ENCODE results near the gene ZNF778. TPM values are rescaled to one million over a fixed set of nuclear protein-coding genes. Genes with fewer than 3 reads are reported as not detected.

ZNF778 gene
- polyA plus RNA-seq, 2 donors: 1.4 to 2.9 TPM

DNA sequence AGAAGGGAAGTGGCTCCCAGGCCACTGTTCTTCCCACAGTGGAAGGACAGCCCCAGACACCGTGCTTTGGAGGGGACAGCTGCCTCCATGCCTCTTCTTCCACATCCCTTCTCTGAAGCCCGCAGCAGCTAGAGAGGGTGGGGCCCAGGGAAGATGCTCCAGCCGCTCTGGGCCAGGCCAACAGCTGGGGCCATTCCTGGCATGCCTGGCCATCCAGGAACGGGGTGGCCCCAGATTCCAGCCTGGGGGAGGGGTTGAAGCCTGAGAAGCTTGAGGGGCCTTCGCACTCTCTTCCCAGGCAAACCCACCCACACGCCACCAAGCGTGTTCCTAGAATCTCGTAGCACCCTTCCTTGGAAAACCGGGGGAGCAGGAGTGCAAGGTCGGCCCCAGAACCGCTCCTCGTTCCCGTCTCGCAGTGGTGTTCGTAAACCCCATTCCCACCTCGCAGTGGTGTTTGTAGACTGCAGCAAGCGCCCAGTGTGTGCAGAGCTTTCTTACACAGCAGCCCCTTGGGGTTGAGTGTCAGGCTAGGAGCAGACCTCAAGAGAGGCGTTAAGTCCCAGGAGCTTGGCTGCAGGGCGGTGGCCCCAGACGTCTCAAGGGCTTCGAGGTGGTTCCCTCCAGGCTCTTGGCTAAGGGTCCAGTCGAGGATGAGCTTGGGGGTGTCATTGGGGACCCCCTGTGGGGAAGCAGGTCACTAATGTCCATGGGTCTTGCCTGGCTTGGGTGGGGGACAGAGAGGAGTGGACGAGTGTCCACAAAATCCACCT, 43.3 kb upstream of the ZNF778 start:
- Histone ChIP-seq H3K9me3 (ENCODE audit: control insufficient read depth in 2 of 2, insufficient read depth in 1 of 2, low read depth in 1 of 2, low read length in 1 of 2) (no peaks in the 10 kb centered on the region), H3K4me1 (ENCODE audit: control insufficient read depth in 2 of 2, insufficient read depth in 2 of 2, low read length in 1 of 2) (peaks cover 5 to 9% of the 10 kb centered on the region in 2 donors), H3K27ac (ENCODE audit: low read depth in 2 of 2, low read length in 1 of 2) (no peak overlapping the region), H3K27me3 (ENCODE audit: control insufficient read depth in 1 of 2, insufficient read depth in 2 of 2, low read length in 2 of 2) (no peaks in the 10 kb centered on the region), H3K4me3 (ENCODE audit: low read depth in 1 of 2, low read length in 2 of 2) (no peak overlapping the region), H3K36me3 (ENCODE audit: control insufficient read depth in 2 of 2, insufficient read depth in 2 of 2, low read length in 1 of 2) (no peaks in the 10 kb centered on the region)
- WGBS, 2 donors: 68 to 75% methylated on average over 23 of the region's 23 CpGs

DNA sequence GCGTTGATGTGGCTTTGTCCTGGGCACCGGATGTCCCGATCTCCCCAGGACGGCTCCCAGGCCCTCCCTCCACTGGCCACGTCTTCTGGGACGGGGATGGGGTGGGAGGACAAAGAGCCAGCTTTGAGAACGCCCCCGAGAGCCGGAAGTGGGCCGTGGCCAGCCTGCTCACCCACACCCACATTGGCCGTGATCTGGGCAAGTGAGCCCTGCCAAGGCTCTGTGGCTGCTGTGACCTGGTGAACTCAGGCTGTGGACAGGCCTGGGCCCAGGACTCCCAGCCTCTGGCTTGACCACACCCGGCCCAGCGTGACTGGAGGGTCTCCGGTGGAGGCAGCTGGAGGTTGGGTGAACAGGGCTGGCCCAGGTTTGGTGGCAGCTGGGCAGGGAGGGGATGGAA, 42.6 kb upstream of the ZNF778 start:
- no peaks in the 10 kb centered on the region for H3K36me3 ChIP-seq (ENCODE audit: control insufficient read depth in 2 of 2, insufficient read depth in 2 of 2, low read length in 1 of 2)
- H3K4me3 ChIP-seq (ENCODE audit: low read depth in 1 of 2, low read length in 2 of 2): no peak overlapping the region
- 69 to 72% methylated on average over 14 of the region's 14 CpGs for WGBS, 2 donors
- H3K4me1 ChIP-seq (ENCODE audit: control insufficient read depth in 2 of 2, insufficient read depth in 2 of 2, low read length in 1 of 2): peaks cover 5 to 9% of the 10 kb centered on the region in 2 donors
- H3K27me3 ChIP-seq (ENCODE audit: control insufficient read depth in 1 of 2, insufficient read depth in 2 of 2, low read length in 2 of 2): no peaks in the 10 kb centered on the region
- no peaks in the 10 kb centered on the region for H3K9me3 ChIP-seq (ENCODE audit: control insufficient read depth in 2 of 2, insufficient read depth in 1 of 2, low read depth in 1 of 2, low read length in 1 of 2)
- H3K27ac ChIP-seq (ENCODE audit: low read depth in 2 of 2, low read length in 1 of 2): no peak overlapping the region

DNA sequence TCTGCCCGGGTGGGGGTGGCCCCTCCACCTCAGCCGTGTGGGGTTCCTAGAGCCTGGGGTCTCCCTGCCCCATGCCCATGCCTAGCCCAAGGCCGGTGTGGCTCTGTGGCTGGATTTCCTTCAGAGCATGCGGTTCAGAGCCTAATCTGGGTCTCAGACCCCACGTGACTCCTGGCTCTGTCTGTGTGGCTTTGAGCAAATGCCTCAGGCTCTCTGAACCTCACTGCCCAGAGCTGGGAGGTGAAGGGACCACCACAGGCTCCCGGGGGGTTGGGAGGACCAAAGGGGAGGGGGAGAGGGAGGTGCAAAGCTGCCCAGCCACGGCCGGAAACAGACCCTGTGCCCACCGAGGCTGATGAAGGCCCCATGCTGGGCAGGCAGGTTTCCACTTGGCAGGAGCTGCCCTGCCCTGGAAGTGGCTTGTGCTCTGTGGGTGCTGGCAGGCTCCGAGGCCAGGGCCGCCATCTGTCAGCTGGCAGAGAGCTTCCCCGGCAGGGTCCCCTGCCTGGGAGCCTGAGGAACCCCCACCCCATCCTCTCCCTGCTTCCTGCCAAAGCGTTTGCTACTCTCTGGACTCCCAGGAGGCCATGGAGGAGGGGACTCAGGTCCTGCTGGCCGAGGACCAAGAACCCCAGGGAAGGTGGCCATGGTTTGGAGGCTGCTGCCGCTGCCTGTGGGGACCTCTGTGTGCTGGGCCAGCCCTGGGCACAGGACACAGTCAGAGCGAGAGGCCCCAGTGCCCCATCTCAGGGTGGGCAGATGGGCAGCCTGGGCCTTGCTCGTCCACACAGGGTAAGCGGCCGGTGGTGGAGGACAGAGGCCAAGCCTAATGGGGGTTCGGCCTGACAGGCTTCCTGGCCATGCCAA, 42.0 kb upstream of the ZNF778 start:
- no peaks in the 10 kb centered on the region for H3K9me3 ChIP-seq (ENCODE audit: control insufficient read depth in 2 of 2, insufficient read depth in 1 of 2, low read depth in 1 of 2, low read length in 1 of 2)
- WGBS, 2 donors: 48 to 52% methylated on average over 20 of the region's 20 CpGs
- no peaks in the 10 kb centered on the region for H3K36me3 ChIP-seq (ENCODE audit: control insufficient read depth in 2 of 2, insufficient read depth in 2 of 2, low read length in 1 of 2)
- peaks cover 5 to 8% of the 10 kb centered on the region in 2 donors for H3K4me1 ChIP-seq (ENCODE audit: control insufficient read depth in 2 of 2, insufficient read depth in 2 of 2, low read length in 1 of 2)
- no peaks in the 10 kb centered on the region for H3K27me3 ChIP-seq (ENCODE audit: control insufficient read depth in 1 of 2, insufficient read depth in 2 of 2, low read length in 2 of 2)
- H3K27ac ChIP-seq (ENCODE audit: low read depth in 2 of 2, low read length in 1 of 2): no peak overlapping the region
- H3K4me3 ChIP-seq (ENCODE audit: low read depth in 1 of 2, low read length in 2 of 2): no peak overlapping the region

DNA sequence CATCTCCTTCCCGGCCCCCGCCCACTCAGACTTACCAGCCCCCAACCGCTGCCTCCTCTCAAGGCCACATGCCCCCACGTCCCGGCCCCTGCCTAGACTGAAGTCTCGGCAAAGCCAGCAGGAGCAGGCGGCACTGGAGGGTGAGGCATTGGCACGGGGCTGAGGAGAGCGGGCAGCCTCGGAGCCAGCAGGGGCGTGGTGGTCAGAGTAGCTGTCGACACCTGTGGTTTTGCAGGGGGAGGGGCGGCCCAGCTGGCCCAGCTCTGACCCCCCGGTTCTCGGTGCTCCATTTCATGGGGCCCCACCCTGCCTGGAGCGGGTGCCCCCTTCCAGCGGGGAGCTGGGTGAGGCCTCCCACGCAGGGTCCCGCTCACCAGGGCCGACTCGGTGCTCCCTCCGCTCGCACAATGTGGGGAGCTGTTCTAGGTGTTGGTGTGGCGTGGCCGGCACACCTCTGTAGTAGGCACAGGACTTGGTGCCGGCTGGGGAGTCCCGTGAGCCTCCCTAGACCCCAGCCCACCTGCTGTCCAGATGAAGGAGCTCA, 41.3 kb upstream of the ZNF778 start:
- Histone ChIP-seq H3K36me3 (ENCODE audit: control insufficient read depth in 2 of 2, insufficient read depth in 2 of 2, low read length in 1 of 2) (no peaks in the 10 kb centered on the region), H3K4me3 (ENCODE audit: low read depth in 1 of 2, low read length in 2 of 2) (no peak overlapping the region), H3K27me3 (ENCODE audit: control insufficient read depth in 1 of 2, insufficient read depth in 2 of 2, low read length in 2 of 2) (no peaks in the 10 kb centered on the region), H3K4me1 (ENCODE audit: control insufficient read depth in 2 of 2, insufficient read depth in 2 of 2, low read length in 1 of 2) (peaks cover 2% of the 10 kb centered on the region in 2 donors), H3K9me3 (ENCODE audit: control insufficient read depth in 2 of 2, insufficient read depth in 1 of 2, low read depth in 1 of 2, low read length in 1 of 2) (no peaks in the 10 kb centered on the region), H3K27ac (ENCODE audit: low read depth in 2 of 2, low read length in 1 of 2) (no peak overlapping the region)
- 70 to 75% methylated on average over 25 to 27 of the region's 27 CpGs for WGBS, 2 donors

DNA sequence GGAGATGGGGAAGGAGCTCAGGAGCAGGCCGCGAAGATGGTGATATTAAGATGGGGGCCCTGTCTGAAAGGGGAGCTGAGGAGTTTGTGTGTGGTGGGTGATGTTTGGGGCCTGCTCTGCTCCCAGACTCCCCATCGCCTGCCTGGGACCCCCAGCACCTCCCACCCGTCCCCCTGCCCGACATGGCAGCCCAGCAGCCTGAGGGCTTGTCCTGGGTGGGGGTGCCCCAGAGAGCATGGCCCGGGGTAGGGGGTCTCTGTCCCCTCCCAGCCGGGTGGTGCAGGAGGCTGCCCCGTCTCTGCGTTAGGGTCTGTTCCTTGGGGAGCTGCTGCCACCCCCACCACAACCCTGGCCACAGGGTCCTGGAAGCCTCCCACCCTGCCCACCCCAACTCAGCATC, 40.8 kb upstream of the ZNF778 start:
- Histone ChIP-seq H3K4me1 (ENCODE audit: control insufficient read depth in 2 of 2, insufficient read depth in 2 of 2, low read length in 1 of 2) (peaks cover under 1 to 1% of the 10 kb centered on the region in 2 donors), H3K36me3 (ENCODE audit: control insufficient read depth in 2 of 2, insufficient read depth in 2 of 2, low read length in 1 of 2) (no peaks in the 10 kb centered on the region), H3K9me3 (ENCODE audit: control insufficient read depth in 2 of 2, insufficient read depth in 1 of 2, low read depth in 1 of 2, low read length in 1 of 2) (no peaks in the 10 kb centered on the region), H3K4me3 (ENCODE audit: low read depth in 1 of 2, low read length in 2 of 2) (no peak overlapping the region), H3K27me3 (ENCODE audit: control insufficient read depth in 1 of 2, insufficient read depth in 2 of 2, low read length in 2 of 2) (no peaks in the 10 kb centered on the region), H3K27ac (ENCODE audit: low read depth in 2 of 2, low read length in 1 of 2) (no peak overlapping the region)
- WGBS, 2 donors: 84 to 87% methylated on average over 9 of the region's 9 CpGs

DNA sequence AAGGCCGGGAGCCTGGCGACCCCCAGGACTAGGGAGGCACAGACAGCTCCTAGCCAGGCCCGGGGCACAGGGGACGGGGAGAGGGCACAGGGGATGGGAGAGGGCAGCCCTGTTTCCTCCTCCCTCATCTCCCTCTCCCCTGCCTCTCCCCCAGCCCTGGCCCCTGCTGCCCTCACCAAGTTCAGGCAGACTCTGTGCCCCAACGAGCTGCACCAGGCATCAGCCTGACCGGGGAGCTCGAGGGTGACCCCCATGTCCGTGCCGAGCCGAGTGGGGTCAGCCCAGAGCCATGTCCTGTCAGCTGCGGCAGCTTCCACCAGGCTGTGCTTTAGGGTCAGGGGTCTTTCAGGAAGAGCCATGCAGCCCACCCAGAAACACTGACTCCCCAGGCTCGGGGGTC, 40.0 kb upstream of the ZNF778 start:
- H3K27me3 ChIP-seq (ENCODE audit: control insufficient read depth in 1 of 2, insufficient read depth in 2 of 2, low read length in 2 of 2): no peaks in the 10 kb centered on the region
- 69 to 73% methylated on average over 12 of the region's 12 CpGs for WGBS, 2 donors

DNA sequence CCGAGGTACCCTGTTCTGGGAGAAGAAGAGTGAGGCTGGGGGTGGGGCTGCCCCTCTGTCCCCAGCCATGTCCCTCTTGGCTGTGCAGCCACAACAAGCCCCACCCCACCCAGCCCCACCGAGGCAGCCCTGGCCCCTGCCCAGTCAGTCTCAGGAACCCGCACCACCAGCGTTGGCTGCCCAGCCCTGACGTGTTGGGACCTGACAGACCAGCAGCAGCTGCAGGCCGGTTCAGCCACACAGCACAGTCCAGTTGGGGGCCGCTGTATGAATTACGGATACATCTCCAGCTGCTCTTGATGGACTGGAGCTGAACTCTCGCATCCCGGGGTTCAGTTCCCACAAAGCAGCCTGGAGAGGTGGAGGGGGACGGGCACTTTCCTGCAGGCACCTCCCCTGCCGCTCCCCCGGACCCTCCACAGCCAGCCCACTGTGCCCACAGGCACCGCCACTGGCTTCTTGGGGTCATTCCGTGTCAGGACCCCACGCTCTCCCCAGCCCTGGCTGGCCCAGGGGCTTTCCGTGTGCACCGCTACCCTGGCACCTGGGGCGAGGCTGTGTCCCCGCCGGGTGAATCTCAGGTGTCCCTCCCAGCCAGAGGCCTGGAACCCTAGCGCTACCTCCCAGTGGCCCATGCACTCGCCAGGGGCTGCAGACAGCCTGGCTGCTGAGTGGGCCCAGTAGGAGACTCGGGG, 38.9 kb upstream of the ZNF778 start:
- Histone ChIP-seq H3K4me3 (ENCODE audit: low read depth in 1 of 2, low read length in 2 of 2) (no peak overlapping the region), H3K27me3 (ENCODE audit: control insufficient read depth in 1 of 2, insufficient read depth in 2 of 2, low read length in 2 of 2) (no peaks in the 10 kb centered on the region), H3K36me3 (ENCODE audit: control insufficient read depth in 2 of 2, insufficient read depth in 2 of 2, low read length in 1 of 2) (no peaks in the 10 kb centered on the region), H3K4me1 (ENCODE audit: control insufficient read depth in 2 of 2, insufficient read depth in 2 of 2, low read length in 1 of 2) (peaks cover 0 to 2% of the 10 kb centered on the region in 2 donors), H3K27ac (ENCODE audit: low read depth in 2 of 2, low read length in 1 of 2) (no peak overlapping the region), H3K9me3 (ENCODE audit: control insufficient read depth in 2 of 2, insufficient read depth in 1 of 2, low read depth in 1 of 2, low read length in 1 of 2) (no peaks in the 10 kb centered on the region)
- WGBS, 2 donors: 66% methylated on average over 24 of the region's 24 CpGs

More for the DNA sequence above, 40.0 kb upstream of the ZNF778 start:
- no peaks in the 10 kb centered on the region for H3K4me1 ChIP-seq (ENCODE audit: control insufficient read depth in 2 of 2, insufficient read depth in 2 of 2, low read length in 1 of 2)
- no peaks in the 10 kb centered on the region for H3K9me3 ChIP-seq (ENCODE audit: control insufficient read depth in 2 of 2, insufficient read depth in 1 of 2, low read depth in 1 of 2, low read length in 1 of 2)
- no peak overlapping the region for H3K4me3 ChIP-seq (ENCODE audit: low read depth in 1 of 2, low read length in 2 of 2)
- no peaks in the 10 kb centered on the region for H3K36me3 ChIP-seq (ENCODE audit: control insufficient read depth in 2 of 2, insufficient read depth in 2 of 2, low read length in 1 of 2)
- H3K27ac ChIP-seq (ENCODE audit: low read depth in 2 of 2, low read length in 1 of 2): no peak overlapping the region

DNA sequence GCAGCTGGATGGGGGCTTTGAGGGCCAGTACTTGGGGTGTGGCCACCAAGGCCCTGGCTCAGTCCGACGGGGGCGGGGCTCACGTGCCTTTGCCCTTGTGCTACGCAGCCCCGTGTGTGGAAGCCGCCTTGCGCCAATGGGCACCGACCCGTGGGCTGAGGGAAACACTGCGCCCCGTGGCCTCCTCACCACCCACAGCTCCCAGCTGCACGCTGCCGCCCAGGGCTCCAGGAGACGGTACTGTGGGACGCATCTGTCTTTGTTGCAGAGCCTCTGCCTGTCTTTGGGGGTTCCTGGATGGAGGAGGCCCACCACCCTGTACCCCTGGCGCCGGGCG, 38.4 kb upstream of the ZNF778 start:
- Histone ChIP-seq H3K4me1 (ENCODE audit: control insufficient read depth in 2 of 2, insufficient read depth in 2 of 2, low read length in 1 of 2) (peaks cover 0 to 2% of the 10 kb centered on the region in 2 donors), H3K27me3 (ENCODE audit: control insufficient read depth in 1 of 2, insufficient read depth in 2 of 2, low read length in 2 of 2) (no peaks in the 10 kb centered on the region), H3K9me3 (ENCODE audit: control insufficient read depth in 2 of 2, insufficient read depth in 1 of 2, low read depth in 1 of 2, low read length in 1 of 2) (no peaks in the 10 kb centered on the region), H3K36me3 (ENCODE audit: control insufficient read depth in 2 of 2, insufficient read depth in 2 of 2, low read length in 1 of 2) (no peaks in the 10 kb centered on the region), H3K27ac (ENCODE audit: low read depth in 2 of 2, low read length in 1 of 2) (no peak overlapping the region), H3K4me3 (ENCODE audit: low read depth in 1 of 2, low read length in 2 of 2) (no peak overlapping the region)
- WGBS, 2 donors: 77 to 83% methylated on average over 19 of the region's 19 CpGs

DNA sequence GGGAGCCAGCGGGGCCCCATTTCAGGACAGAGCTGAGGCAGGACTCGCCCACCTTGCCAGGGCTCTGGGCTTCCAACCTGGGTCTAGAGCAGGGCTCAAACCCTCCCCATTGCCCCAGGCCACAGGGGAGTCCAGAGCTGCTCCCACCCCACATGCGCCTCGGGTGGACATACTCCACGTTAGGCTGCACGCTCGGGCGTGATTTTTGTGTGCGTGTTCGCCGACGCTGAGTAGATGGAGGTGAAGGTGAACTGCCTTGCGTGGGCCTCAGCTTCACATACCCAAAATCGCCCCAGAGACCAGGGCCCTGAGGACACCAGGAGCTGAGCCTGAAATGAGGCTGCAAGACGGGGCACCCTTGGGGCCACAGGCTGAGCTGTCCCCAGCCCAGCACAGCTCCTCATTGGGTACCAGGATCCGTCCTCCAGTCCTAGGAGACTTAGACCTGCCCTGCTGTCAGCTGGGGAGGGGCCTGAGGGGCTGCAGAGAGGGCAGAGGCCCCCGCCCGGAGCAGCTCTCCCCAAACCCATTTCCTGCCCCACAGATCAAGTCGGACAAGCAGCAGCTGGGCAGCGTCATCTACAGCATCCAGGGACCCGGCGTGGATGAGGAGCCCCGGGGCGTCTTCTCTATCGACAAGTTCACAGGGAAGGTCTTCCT, 37.7 kb upstream of the ZNF778 start:
- no peak overlapping the region for H3K4me3 ChIP-seq (ENCODE audit: low read depth in 1 of 2, low read length in 2 of 2)
- H3K27me3 ChIP-seq (ENCODE audit: control insufficient read depth in 1 of 2, insufficient read depth in 2 of 2, low read length in 2 of 2): no peaks in the 10 kb centered on the region
- no peaks in the 10 kb centered on the region for H3K36me3 ChIP-seq (ENCODE audit: control insufficient read depth in 2 of 2, insufficient read depth in 2 of 2, low read length in 1 of 2)
- no peak overlapping the region for H3K27ac ChIP-seq (ENCODE audit: low read depth in 2 of 2, low read length in 1 of 2)
- no peaks in the 10 kb centered on the region for H3K9me3 ChIP-seq (ENCODE audit: control insufficient read depth in 2 of 2, insufficient read depth in 1 of 2, low read depth in 1 of 2, low read length in 1 of 2)
- H3K4me1 ChIP-seq (ENCODE audit: control insufficient read depth in 2 of 2, insufficient read depth in 2 of 2, low read length in 1 of 2): peaks cover 0 to 2% of the 10 kb centered on the region in 2 donors
- WGBS, 2 donors: 75 to 85% methylated on average over 25 of the region's 25 CpGs
